ENCODE results near the gene STK4.

Gene STK4

DNA sequence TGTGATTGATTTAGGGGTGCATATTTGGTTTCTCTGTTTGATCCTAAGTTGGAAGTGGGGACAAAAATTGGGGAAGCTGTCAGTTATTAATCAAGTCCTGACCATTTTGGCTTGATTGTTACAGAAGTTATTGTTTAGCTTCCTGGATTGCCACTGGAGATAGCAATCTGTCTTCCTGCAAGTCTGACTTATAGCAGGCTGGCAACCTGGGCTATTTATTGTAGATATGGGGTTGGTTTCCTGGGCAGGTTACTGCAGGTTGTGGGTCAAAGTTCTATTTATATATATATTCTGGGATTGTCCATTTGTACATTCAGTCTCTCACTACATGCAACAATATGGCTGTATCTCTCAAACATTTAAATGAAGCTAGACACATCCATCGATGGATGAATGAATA lies 116.8 kb downstream of the STK4 start:
- Histone ChIP-seq H4K12ac (ENCODE audit: low read depth, low read length) (no peak overlapping the region), H3K18ac (ENCODE audit: low read length) (no peak overlapping the region), H3K27ac (ENCODE audit: low read depth, low read length) (no peak overlapping the region), H3K9ac (ENCODE audit: low read length) (no peak overlapping the region), H3K79me1 (ENCODE audit: low read length) (peaks cover 24% of the 10 kb centered on the region), H3K23ac (ENCODE audit: low read length) (no peak overlapping the region), H3K79me2 (ENCODE audit: control insufficient read depth, insufficient read depth, low read length, poor library complexity) (no peaks in the 10 kb centered on the region), H3K36me3 (ENCODE audit: control insufficient read depth in 1 of 2, insufficient read depth in 2 of 2, low read length in 2 of 2) (peaks cover 0 to 4% of the 10 kb centered on the region in 2 experiments), H3K4ac (ENCODE audit: low read depth, low read length) (no peak overlapping the region), H3K4me1 (ENCODE audit: control insufficient read depth in 1 of 2, insufficient read depth in 2 of 2, low read length in 2 of 2) (peaks cover 5 to 20% of the 10 kb centered on the region in 2 experiments), H3K9me3 (ENCODE audit: insufficient read depth, low read depth, low read length) (no peaks in the 10 kb centered on the region), H4K8ac (ENCODE audit: low read depth, low read length) (no peak overlapping the region), H2BK120ac (ENCODE audit: insufficient read depth, low read length, poor library complexity) (peak overlapping the region; percentile 5), H2AK5ac (ENCODE audit: low read length) (no peak overlapping the region), H2AFZ (ENCODE audit: insufficient read depth, low read length, poor library complexity) (no peak overlapping the region), H2BK5ac (ENCODE audit: low read depth, low read length, poor library complexity) (no peak overlapping the region), H3K4me2 (ENCODE audit: low read length) (no peak overlapping the region), H2BK12ac (ENCODE audit: low read length) (no peak overlapping the region), H4K91ac (ENCODE audit: low read depth, low read length) (no peak overlapping the region), H3K14ac (ENCODE audit: low read length) (no peak overlapping the region), H3K27me3 (ENCODE audit: insufficient read depth, low read length) (no peaks in the 10 kb centered on the region), H3K4me3 (ENCODE audit: low read depth, low read length) (no peak overlapping the region)
- no peak for DNase-seq
- no CpG with 5 or more reads among the region's 1 CpG for WGBS (ENCODE audit: extremely low coverage, insufficient coverage, insufficient read length)

DNA sequence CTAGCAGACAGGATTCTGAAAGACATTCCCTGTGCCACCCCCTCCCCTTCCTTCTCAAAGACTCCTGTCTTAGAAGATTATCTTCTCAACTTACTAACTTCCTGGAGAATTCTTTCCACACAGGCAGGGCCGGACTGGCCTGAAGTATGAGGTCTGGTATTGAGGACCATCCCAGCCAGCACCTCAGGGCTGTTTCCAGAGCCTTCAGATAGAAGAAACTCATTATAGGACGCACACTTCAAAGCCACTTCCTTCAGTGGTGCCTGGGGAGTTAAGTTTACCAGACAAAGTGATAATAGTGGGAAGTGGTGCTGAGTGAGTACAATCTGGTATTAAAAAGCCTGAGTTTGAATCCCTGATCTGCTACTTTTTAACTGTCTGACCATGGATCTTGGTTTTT lies 119.0 kb downstream of the STK4 start:
- no peak overlapping the region for H2BK12ac ChIP-seq (ENCODE audit: low read length)

DNA sequence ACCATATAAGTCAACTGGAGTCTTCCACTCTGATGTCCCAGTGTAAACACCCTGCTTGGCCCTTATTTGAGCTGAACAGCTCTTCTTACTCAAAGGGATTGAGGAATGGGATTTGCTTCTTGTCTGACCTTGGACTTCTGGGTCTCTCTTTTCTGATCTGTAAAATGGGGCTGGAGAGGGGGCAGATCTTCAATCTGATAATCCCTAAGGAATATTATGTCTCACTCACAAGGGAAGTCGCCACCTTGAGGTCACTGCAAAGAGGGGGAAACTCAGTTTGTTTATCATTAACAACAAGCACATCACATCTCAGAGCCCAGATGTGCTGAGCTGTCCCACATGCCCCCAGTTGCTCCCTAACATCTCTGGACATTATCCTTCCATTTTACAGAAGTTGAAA lies 119.6 kb downstream of the STK4 start:
- H4K12ac ChIP-seq (ENCODE audit: low read depth, low read length), result no peak overlapping the region
- H3K4me2 ChIP-seq (ENCODE audit: low read length), result no peak overlapping the region
- H3K18ac ChIP-seq (ENCODE audit: low read length), result peak overlapping the region; percentile 41
- H3K27ac ChIP-seq (ENCODE audit: low read depth, low read length), result peak overlapping the region; percentile 31
- H3K4me3 ChIP-seq (ENCODE audit: low read depth, low read length), result no peak overlapping the region
- H3K27me3 ChIP-seq (ENCODE audit: insufficient read depth, low read length), result no peaks in the 10 kb centered on the region
- peak overlapping the region; percentile 41 for H2BK12ac ChIP-seq (ENCODE audit: low read length)
- H3K4ac ChIP-seq (ENCODE audit: low read depth, low read length), result no peak overlapping the region
- H3K4me1 ChIP-seq (ENCODE audit: control insufficient read depth in 1 of 2, insufficient read depth in 2 of 2, low read length in 2 of 2), result peaks cover 5 to 21% of the 10 kb centered on the region in 2 experiments
- H2AFZ ChIP-seq (ENCODE audit: insufficient read depth, low read length, poor library complexity), result no peak overlapping the region
- H3K23ac ChIP-seq (ENCODE audit: low read length), result no peak overlapping the region
- DNase-seq, result no peak
- H2AK5ac ChIP-seq (ENCODE audit: low read length), result no peak overlapping the region
- H3K9ac ChIP-seq (ENCODE audit: low read length), result no peak overlapping the region
- no peak overlapping the region for H4K8ac ChIP-seq (ENCODE audit: low read depth, low read length)
- no peaks in the 10 kb centered on the region for H3K36me3 ChIP-seq (ENCODE audit: control insufficient read depth in 1 of 2, insufficient read depth in 2 of 2, low read length in 2 of 2)
- H3K14ac ChIP-seq (ENCODE audit: low read length), result peak overlapping the region; percentile 40
- peaks cover 25% of the 10 kb centered on the region for H3K79me1 ChIP-seq (ENCODE audit: low read length)
- H3K79me2 ChIP-seq (ENCODE audit: control insufficient read depth, insufficient read depth, low read length, poor library complexity), result no peaks in the 10 kb centered on the region
- H3K9me3 ChIP-seq (ENCODE audit: insufficient read depth, low read depth, low read length), result no peaks in the 10 kb centered on the region
- H2BK120ac ChIP-seq (ENCODE audit: insufficient read depth, low read length, poor library complexity), result peak overlapping the region; percentile 37
- WGBS (ENCODE audit: extremely low coverage, insufficient coverage, insufficient read length), result no CpG with 5 or more reads among the region's 1 CpG
- H2BK5ac ChIP-seq (ENCODE audit: low read depth, low read length, poor library complexity), result peak overlapping the region; percentile 24
- peak overlapping the region; percentile 87 for H4K91ac ChIP-seq (ENCODE audit: low read depth, low read length)

More for the DNA sequence above, 119.0 kb downstream of the STK4 start:
- no CpG with 5 or more reads among the region's 2 CpGs for WGBS (ENCODE audit: extremely low coverage, insufficient coverage, insufficient read length)
- H3K4me2 ChIP-seq (ENCODE audit: low read length), result no peak overlapping the region
- H3K79me2 ChIP-seq (ENCODE audit: control insufficient read depth, insufficient read depth, low read length, poor library complexity), result no peaks in the 10 kb centered on the region
- no peak overlapping the region for H2AFZ ChIP-seq (ENCODE audit: insufficient read depth, low read length, poor library complexity)
- H4K91ac ChIP-seq (ENCODE audit: low read depth, low read length), result no peak overlapping the region
- H3K27me3 ChIP-seq (ENCODE audit: insufficient read depth, low read length), result no peaks in the 10 kb centered on the region
- no peak overlapping the region for H3K23ac ChIP-seq (ENCODE audit: low read length)
- no peak overlapping the region for H2BK120ac ChIP-seq (ENCODE audit: insufficient read depth, low read length, poor library complexity)
- no peak overlapping the region for H3K14ac ChIP-seq (ENCODE audit: low read length)
- H4K8ac ChIP-seq (ENCODE audit: low read depth, low read length), result no peak overlapping the region
- H3K27ac ChIP-seq (ENCODE audit: low read depth, low read length), result peak overlapping the region; percentile 72
- H3K9me3 ChIP-seq (ENCODE audit: insufficient read depth, low read depth, low read length), result no peaks in the 10 kb centered on the region
- no peak overlapping the region for H3K4ac ChIP-seq (ENCODE audit: low read depth, low read length)
- peak; percentile 61 to 66 for DNase-seq
- H3K79me1 ChIP-seq (ENCODE audit: low read length), result peaks cover 25% of the 10 kb centered on the region
- peaks cover 5 to 22% of the 10 kb centered on the region in 2 experiments for H3K4me1 ChIP-seq (ENCODE audit: control insufficient read depth in 1 of 2, insufficient read depth in 2 of 2, low read length in 2 of 2)
- H3K4me3 ChIP-seq (ENCODE audit: low read depth, low read length), result no peak overlapping the region
- no peak overlapping the region for H2AK5ac ChIP-seq (ENCODE audit: low read length)
- H2BK5ac ChIP-seq (ENCODE audit: low read depth, low read length, poor library complexity), result no peak overlapping the region
- H3K36me3 ChIP-seq (ENCODE audit: control insufficient read depth in 1 of 2, insufficient read depth in 2 of 2, low read length in 2 of 2), result peaks cover 0 to under 1% of the 10 kb centered on the region in 2 experiments
- H4K12ac ChIP-seq (ENCODE audit: low read depth, low read length), result no peak overlapping the region
- no peak overlapping the region for H3K18ac ChIP-seq (ENCODE audit: low read length)
- no peak overlapping the region for H3K9ac ChIP-seq (ENCODE audit: low read length)

DNA sequence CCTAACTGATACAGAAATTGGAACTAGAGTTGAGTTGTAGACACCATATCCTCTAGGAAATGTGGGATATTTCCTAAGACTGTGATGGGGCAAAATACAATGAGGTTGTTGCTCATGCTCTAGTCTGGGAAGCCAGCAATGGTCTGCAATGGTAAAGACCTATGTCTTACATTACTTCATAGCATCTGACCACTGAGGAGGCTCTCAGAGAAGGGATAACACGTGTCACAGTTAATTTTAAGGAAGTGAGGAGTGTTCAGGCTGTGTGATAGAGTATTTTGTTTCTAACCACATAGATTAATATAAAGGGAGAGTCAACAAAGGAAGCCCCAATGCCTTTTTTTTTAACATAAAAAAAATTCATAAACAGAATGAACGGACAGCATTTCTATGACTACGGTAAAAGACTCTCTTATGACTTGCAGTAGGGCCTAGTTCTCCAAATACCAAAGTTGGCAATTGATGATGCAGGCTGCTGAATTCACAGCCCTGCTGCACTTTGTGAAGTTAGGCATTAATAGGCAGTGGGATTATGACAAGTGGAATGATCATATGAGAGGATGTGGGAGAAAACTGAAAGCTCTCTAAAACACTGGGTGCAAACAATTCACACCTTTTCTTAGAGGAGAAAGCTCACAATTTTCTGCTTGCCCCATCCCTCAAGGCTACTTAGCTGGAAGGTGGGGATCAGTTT lies 120.9 kb downstream of the STK4 start:
- Histone ChIP-seq H4K91ac (ENCODE audit: low read depth, low read length) (peak overlapping the region; percentile 7), H3K4ac (ENCODE audit: low read depth, low read length) (no peak overlapping the region), H3K9ac (ENCODE audit: low read length) (no peak overlapping the region), H3K23ac (ENCODE audit: low read length) (no peak overlapping the region), H3K27me3 (ENCODE audit: insufficient read depth, low read length) (no peaks in the 10 kb centered on the region), H4K8ac (ENCODE audit: low read depth, low read length) (no peak overlapping the region), H3K4me3 (ENCODE audit: low read depth, low read length) (no peak overlapping the region), H4K12ac (ENCODE audit: low read depth, low read length) (no peak overlapping the region), H3K4me1 (ENCODE audit: control insufficient read depth in 1 of 2, insufficient read depth in 2 of 2, low read length in 2 of 2) (peaks cover 5 to 21% of the 10 kb centered on the region in 2 experiments), H3K27ac (ENCODE audit: low read depth, low read length) (no peak overlapping the region), H3K36me3 (ENCODE audit: control insufficient read depth in 1 of 2, insufficient read depth in 2 of 2, low read length in 2 of 2) (no peaks in the 10 kb centered on the region), H2AK5ac (ENCODE audit: low read length) (no peak overlapping the region), H3K14ac (ENCODE audit: low read length) (no peak overlapping the region), H3K79me1 (ENCODE audit: low read length) (peaks cover 25% of the 10 kb centered on the region), H3K79me2 (ENCODE audit: control insufficient read depth, insufficient read depth, low read length, poor library complexity) (no peaks in the 10 kb centered on the region), H3K18ac (ENCODE audit: low read length) (no peak overlapping the region), H2BK12ac (ENCODE audit: low read length) (no peak overlapping the region), H2AFZ (ENCODE audit: insufficient read depth, low read length, poor library complexity) (no peak overlapping the region), H3K4me2 (ENCODE audit: low read length) (no peak overlapping the region), H2BK5ac (ENCODE audit: low read depth, low read length, poor library complexity) (no peak overlapping the region), H3K9me3 (ENCODE audit: insufficient read depth, low read depth, low read length) (no peaks in the 10 kb centered on the region), H2BK120ac (ENCODE audit: insufficient read depth, low read length, poor library complexity) (peak overlapping the region; percentile 76)
- WGBS (ENCODE audit: extremely low coverage, insufficient coverage, insufficient read length), result no CpG with 5 or more reads among the region's 3 CpGs
- DNase-seq, result no peak

All from trophoblast cell (in vitro differentiated cells and primary cell).